ENCODE measurements around the gene SCGB1A1. TPM values are rescaled to one million over a fixed set of nuclear protein-coding genes. Genes with fewer than 3 reads are reported as not detected.

SCGB1A1 gene
- total and polyA plus RNA-seq, 2 of the 13 experiments (the other 11 are each of a cell fraction or from before 2014, with no cell fraction given), result not detected

GRCh38 chr11:62419943-62420342, 1.1 kb downstream of the SCGB1A1 start:
- POLR2A ChIA-PET, result no interaction called here
- H2AFZ ChIP-seq (ENCODE audit: low read length), result no peak overlapping the region
- ATAC-seq (no peak), FAIRE-seq (no peak), DNase-seq (ENCODE audit: low spot score) (no peak)
- H3K27me3 ChIP-seq (ENCODE audit: control insufficient read depth in 1 of 2, insufficient read depth in 2 of 2, low read length in 2 of 2), result peaks cover 0 to 17% of the 10 kb centered on the region in 2 experiments; a peak in 2 of 5 replicates
- no peak overlapping the region for H3K9ac ChIP-seq (ENCODE audit: insufficient read depth, low read depth, low read length)
- in situ Hi-C loops (cut with HindIII; ENCODE audit: extremely low pct_ligation_motif_present, low pct_unique_long_range_greater_than_20kb), result loop anchor here (5.0 kb wide), 1 partner anchor 132 kb away; no protein-coding TSS in a partner anchor
- H3K79me2 ChIP-seq (ENCODE audit: insufficient read depth, low read length), result no peaks in the 10 kb centered on the region
- no peak overlapping the region for H3K4me2 ChIP-seq (ENCODE audit: low read depth, low read length)
- H4K20me1 ChIP-seq (ENCODE audit: insufficient read depth, low read length), result no peaks in the 10 kb centered on the region
- intact Hi-C loops (cut with micrococcal nuclease; ENCODE audit: unreplicated experiment), result no loop called here
- no peak overlapping the region for H3K27ac ChIP-seq (ENCODE audit: extremely low read length, insufficient read depth, low read length)
- peaks cover 36% of the 10 kb centered on the region for H3K4me1 ChIP-seq (ENCODE audit: insufficient read depth, low read length)
- TF ChIP-seq XRCC5 (optimal IDR thresholded peaks at IDR 0.05; ENCODE audit: low read length) (no peak), ATF7-NPFF (CRISPR knock-in tag; IDR thresholded peaks at IDR 0.05; ENCODE audit: low read depth) (no peak), SMC3 (IDR thresholded peaks at IDR 0.05; ENCODE audit: low read length) (no peak), BCLAF1 (IDR thresholded peaks at IDR 0.05) (no peak)
- no TSS peak for BruUV-seq (replicated peaks)
- 4% methylated on average over 1 of the region's 1 CpG for WGBS (ENCODE audit: low lambda C conversion rate)
- no peak overlapping the region for H3K4me3 ChIP-seq (replicated peaks in 1 of 3; ENCODE audit: insufficient read depth in 1 of 3, low read depth in 2 of 3, low read length in 3 of 3)
- H3K36me3 ChIP-seq (replicated peaks in 1 of 2; ENCODE audit: control insufficient read depth in 1 of 2, insufficient read depth in 2 of 2, low read length in 2 of 2), result no peaks in the 10 kb centered on the region
- CTCF ChIA-PET (ENCODE audit: low intra/inter-chr PET ratio, low total read pairs), result no interaction called here
- H3K9me3 ChIP-seq (ENCODE audit: low read length), result no peaks in the 10 kb centered on the region

- ChIA-PET CTCF (ENCODE audit: low intra/inter-chr PET ratio, low total read pairs) (no interaction called here), POLR2A (no interaction called here)
- no peak for TF ChIP-seq AKAP8 (CRISPR knock-in tag; IDR thresholded peaks at IDR 0.05)
- no peak for TF ChIP-seq ZNF792 (CRISPR knock-in tag; IDR thresholded peaks at IDR 0.05)
- peak; percentile 55; the same call in 1 of the 2 replicates for TF ChIP-seq ZNF629 (CRISPR knock-in tag; conservative IDR thresholded peaks at IDR 0.05)
- TF ChIP-seq RXRA (CRISPR knock-in tag; IDR thresholded peaks at IDR 0.05), result no peak
- no peak for TF ChIP-seq ZNF275 (CRISPR knock-in tag; IDR thresholded peaks at IDR 0.05; ENCODE audit: borderline replicate concordance)
- Histone ChIP-seq H3K36me3 (replicated peaks in 1 of 2; ENCODE audit: control insufficient read depth in 1 of 2, insufficient read depth in 2 of 2, low read length in 2 of 2) (no peaks in the 10 kb centered on the region), H3K9me3 (ENCODE audit: low read length) (no peaks in the 10 kb centered on the region), H3K9ac (ENCODE audit: insufficient read depth, low read depth, low read length) (no peak overlapping the region), H3K79me2 (ENCODE audit: insufficient read depth, low read length) (no peaks in the 10 kb centered on the region), H2AFZ (ENCODE audit: low read length) (no peak overlapping the region), H3K27ac (ENCODE audit: extremely low read length, insufficient read depth, low read length) (no peak overlapping the region), H3K4me2 (ENCODE audit: low read depth, low read length) (no peak overlapping the region), H3K4me1 (ENCODE audit: insufficient read depth, low read length) (peaks cover 45% of the 10 kb centered on the region), H3K4me3 (replicated peaks in 1 of 3; ENCODE audit: insufficient read depth in 1 of 3, low read depth in 2 of 3, low read length in 3 of 3) (no peak overlapping the region), H4K20me1 (ENCODE audit: insufficient read depth, low read length) (no peaks in the 10 kb centered on the region), H3K27me3 (ENCODE audit: control insufficient read depth in 1 of 2, insufficient read depth in 2 of 2, low read length in 2 of 2) (peaks cover 0 to 17% of the 10 kb centered on the region in 2 experiments; a peak in 2 of 5 replicates)
- DNase-seq (ENCODE audit: low spot score), result no peak
- intact Hi-C loops (cut with micrococcal nuclease; ENCODE audit: unreplicated experiment), result no loop called here
- BruUV-seq (replicated peaks), result no TSS peak
- in situ Hi-C loops (cut with HindIII; ENCODE audit: extremely low pct_ligation_motif_present, low pct_unique_long_range_greater_than_20kb), result loop anchor here (5.0 kb wide), 1 partner anchor 131 kb away; no protein-coding TSS in a partner anchor
- 84% methylated on average over 3 of the region's 3 CpGs for WGBS (ENCODE audit: low lambda C conversion rate)
- ATAC-seq, result no peak
- FAIRE-seq, result no peak
Observed at GRCh38 chr11:62420882-62421281, 2.0 kb downstream of the SCGB1A1 start.
